Measurements from ENCODE around the gene CTTNBP2NL.

DNA sequence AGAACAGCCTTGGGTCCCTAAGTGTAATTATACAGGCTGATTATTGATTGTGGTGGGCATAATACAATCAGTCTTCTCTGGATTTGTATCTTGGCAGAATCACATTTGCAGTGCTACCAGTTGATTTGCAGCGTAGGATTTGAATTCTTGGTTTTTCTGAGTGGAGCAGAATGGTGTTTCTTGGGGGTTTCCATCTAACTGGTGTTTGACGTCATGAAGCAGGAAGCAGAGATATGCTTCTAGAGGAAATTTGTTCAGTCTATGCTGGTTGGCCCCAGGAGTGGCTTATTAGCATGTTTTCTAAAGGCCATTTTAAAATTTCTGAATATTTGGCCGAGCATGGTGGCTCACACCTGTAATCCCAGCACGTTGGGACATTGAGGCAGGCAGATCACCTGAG lies 3.4 kb downstream of the CTTNBP2NL start:
- TF ChIP-seq, protein P1, sequence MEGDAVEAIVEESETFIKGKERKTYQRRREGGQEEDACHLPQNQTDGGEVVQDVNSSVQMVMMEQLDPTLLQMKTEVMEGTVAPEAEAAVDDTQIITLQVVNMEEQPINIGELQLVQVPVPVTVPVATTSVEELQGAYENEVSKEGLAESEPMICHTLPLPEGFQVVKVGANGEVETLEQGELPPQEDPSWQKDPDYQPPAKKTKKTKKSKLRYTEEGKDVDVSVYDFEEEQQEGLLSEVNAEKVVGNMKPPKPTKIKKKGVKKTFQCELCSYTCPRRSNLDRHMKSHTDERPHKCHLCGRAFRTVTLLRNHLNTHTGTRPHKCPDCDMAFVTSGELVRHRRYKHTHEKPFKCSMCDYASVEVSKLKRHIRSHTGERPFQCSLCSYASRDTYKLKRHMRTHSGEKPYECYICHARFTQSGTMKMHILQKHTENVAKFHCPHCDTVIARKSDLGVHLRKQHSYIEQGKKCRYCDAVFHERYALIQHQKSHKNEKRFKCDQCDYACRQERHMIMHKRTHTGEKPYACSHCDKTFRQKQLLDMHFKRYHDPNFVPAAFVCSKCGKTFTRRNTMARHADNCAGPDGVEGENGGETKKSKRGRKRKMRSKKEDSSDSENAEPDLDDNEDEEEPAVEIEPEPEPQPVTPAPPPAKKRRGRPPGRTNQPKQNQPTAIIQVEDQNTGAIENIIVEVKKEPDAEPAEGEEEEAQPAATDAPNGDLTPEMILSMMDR (IDR thresholded peaks at IDR 0.05) = no peak
- no peak for TF ChIP-seq EP300 (IDR thresholded peaks at IDR 0.05)

All from ovary (tissue), 3 donors.